ENCODE measurements around the gene CARNS1.

Gene CARNS1

GRCh38 chr11:67441098-67441563 is 25.7 kb downstream of the CARNS1 start:
- DNase-seq (ENCODE audit: low spot score), result no peak

DNA sequence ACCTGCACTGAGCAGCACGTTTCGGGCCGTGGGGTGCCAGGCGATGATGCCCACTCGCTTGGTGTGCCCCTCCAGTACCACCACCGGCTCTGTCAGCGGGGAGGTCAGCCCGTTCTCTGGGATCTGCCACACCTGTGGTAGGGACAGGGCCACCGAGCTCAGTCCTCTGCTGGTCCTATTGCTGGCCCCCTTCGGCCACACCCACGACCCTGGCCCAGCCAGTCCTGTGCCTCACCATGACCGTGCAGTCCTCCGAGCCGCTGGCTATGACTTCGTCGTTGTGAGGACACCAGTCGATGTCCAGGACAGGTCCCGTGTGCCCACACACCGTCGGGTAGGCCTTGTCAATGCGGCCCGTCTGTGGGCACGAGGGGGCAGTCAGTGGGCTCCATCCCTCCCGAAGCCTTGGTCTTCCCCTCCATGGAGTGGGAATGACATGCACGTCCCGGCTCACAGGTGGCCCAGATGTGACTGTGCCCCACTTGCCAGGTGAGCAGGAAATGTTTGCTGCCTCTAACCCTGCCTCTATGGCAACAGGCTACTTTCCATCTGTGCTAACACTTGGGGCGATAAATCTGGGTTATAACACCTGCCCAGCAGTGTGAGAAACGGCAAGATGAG is 26.4 kb downstream of the CARNS1 start:
- no peak for DNase-seq (ENCODE audit: low spot score)

DNA sequence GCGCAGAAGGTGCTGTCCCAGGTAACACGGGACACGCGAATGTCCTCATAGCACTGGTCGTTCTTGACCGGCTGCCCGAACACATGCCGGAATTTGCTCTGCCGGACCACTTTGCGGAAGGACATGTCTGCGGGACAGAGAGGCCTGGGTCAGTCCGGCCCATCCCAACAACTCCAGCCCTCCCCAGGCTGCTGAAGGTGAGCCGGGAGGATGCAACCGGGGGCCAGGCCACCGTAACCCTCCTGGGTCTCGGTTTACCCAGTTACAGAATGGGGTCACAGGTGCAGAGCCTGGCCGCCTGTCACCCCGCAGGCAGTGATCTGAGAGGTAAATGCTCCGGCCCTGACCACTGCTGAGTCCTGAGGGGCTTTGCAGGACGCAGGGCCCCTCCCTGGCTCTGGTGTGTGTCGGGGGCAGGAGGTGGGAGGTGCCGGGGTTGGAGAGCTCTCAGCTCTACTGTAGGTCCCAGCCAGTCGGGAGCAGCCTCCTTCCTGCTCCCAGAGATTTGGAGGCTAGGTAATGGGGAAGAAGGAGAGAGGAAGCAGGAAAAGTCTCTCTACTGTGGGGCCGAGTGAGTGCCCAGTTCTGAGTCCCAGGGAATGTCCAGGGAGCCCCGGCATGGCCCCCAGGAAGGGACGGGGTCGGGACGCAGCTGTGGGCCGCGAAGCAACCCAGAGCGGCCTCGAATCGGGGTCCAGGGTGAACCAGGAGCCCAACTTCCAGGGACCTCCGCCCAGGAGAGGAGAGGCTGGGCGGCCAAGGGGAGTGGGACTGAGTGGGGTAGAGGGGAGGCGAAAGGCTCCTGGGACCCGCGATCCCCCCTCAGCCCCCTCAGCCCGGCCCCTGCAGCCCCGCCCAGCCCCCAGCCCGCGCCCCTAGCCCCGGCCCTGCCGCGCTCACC is 27.3 kb downstream of the CARNS1 start:
- DNase-seq (ENCODE audit: low spot score), result no peak

GRCh38 chr11:67445515-67445914 is 30.0 kb downstream of the CARNS1 start:
- no peak for DNase-seq (ENCODE audit: low spot score)

GRCh38 chr11:67448220-67448609 is 32.7 kb downstream of the CARNS1 start:
- no peak for DNase-seq (ENCODE audit: low spot score)

DNA sequence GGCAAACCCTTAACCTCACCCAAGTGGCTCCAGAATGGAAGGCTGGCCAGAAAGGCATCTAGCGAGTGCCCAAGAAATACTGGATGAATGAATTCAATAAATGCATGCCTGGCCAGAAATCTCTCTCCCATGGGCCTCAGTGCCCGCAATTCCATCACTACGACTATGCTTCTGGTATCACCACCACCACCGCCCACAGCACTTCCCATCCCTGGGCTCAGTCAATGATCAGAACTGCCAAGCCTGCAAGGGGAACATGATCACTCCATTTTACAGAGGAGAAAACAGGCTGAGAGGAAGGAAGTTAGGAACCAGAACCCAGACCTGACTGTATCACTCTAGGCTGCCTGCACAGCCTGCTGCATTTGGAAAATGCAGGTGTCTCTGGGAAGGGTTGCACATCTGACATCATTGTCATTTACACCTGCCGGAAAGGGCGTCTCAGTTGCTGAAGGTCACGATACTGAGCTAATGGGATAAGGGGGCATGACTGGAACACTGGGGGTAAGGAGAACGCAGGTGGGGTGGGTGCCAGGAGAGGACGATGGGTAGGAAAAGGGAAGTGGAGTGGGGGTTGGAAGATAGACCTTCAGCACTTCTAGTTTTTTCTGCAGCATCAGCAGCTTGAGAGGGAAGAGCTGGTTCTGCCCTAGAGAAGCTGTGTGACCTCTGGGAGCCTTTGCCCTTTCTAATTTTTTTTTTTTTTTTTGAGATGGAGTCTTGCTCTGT is 33.8 kb downstream of the CARNS1 start:
- DNase-seq (ENCODE audit: low spot score), result no peak

DNA sequence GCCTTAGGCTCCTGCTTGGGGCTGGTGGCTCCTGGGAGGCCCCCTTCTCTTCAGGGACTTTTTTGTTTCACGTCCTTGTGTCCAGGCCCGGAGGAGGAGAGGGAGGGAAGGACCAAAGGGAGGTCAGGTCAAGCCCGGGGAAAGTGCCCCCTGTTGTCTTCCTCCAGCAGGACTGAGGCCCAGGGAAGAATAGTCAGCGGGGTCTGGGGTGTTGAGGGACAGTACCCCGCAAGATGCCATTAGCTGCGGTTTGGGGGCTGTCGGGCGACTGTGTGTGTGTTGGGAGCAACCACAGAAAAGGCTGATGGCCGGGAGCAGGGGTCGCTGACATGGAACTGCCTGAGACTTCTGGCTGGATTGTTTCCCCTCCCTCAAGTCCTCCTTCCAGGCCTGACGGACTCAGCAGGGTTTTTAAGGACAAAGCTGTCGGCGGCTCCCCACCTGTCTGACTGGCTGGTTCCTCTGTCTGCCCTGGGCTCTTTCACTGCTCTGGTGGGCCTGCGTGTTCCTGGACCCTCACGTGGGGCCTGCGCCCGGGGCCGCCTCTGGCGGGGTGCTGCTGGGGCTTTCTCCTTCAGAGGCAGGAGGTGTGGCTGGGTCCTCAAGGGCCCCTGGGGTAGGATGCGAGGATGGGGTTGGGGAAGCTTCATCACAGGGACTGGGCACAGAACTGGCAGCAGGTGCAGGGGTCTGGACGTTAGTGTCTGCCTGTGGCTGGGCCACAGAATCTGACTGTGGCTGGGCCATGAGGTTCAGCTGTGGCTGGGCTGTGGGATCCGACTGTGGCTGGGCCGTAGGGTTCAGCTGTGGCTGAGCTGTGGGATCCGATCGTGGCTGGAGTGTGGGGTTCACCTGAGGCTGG is 35.5 kb downstream of the CARNS1 start:
- no peak for DNase-seq (ENCODE audit: low spot score)

- DNase-seq (ENCODE audit: low spot score), result no peak
Measured at GRCh38 chr11:67451658-67451976, 36.1 kb downstream of the CARNS1 start.

GRCh38 chr11:67452141-67452952 is 36.9 kb downstream of the CARNS1 start, which contains the start of gene GPR152:
GPR152 (minus strand) TSS chr11:67452729; CDS start chr11:67452724, 5 bp downstream.
- DNase-seq (ENCODE audit: low spot score), result no peak

GRCh38 chr11:67453816-67454732 is 38.6 kb downstream of the CARNS1 start:
- DNase-seq (ENCODE audit: low spot score), result no peak

DNA sequence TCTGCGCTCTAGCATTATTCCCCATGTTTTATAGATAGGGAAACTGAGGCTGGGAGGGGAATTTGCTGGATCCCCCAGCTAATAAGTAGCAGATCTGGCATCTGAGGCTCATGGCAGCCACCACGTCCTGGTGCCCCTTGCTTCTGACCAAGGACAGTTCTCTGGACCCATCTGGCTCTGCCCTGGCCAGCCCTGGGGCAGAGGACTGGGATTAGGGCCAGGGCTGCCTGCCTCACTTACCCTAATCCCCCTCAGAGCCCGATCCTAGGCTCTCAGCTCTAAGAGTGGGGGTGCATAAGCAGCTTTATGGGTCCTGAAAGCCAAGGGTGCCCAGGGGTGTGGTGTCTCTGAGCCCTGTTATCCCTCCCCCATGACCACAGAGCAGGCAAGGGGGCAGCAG is 39.6 kb downstream of the CARNS1 start, which contains the start of gene CABP4:
CABP4 (plus strand) TSS at position 301 of the 400 bp plus-strand sequence; CDS start at position 371, 70 bp downstream.
- no peak for DNase-seq (ENCODE audit: low spot score)

DNA sequence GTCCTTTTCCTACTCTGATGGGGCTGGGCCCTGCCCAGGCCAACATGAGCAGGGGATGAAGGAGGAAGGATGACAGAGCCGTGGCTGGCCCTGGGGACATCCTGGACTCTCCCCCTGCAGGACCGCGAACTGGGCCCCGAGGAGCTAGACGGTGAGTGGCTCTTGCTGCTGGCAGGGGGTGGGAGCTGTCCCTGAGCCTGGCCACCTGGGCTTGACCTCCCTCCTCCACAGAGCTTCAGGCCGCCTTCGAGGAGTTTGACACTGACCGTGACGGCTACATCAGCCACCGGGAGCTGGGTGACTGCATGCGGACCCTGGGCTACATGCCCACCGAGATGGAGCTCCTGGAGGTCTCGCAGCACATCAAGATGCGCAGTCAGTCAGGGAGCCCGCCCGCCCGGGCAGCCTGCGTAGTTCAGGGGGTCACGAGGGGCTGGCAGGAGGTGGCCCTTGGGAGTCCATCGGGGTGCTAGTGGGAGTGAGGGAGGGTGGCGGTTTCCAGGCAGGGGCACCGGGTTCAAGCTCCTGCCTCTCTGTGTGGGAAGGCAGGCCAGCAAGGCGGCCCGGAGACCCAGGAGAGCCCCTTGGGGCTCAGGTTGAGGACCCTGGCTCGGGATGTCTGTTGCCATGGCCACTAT is 40.7 kb downstream of the CARNS1 start:
- no peak for DNase-seq (ENCODE audit: low spot score)

DNA sequence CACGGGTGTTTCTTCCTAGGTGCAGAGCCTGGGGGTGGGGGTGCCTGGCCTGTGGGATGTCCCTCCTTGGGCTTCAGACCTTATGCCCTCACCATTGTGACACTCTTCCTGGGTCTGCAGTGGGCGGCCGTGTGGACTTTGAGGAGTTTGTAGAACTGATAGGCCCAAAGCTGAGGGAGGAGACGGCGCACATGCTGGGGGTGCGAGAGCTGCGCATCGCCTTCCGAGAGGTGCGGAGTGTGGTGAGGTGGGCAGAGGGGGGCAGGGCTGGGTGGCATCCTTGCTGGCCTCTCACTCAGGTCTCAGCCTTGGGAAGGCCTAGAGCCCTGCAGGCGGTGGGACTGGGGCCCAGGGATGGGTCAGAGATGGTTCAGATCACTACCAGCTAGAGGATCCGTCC is 42.0 kb downstream of the CARNS1 start:
- DNase-seq (ENCODE audit: low spot score), result no peak

DNA sequence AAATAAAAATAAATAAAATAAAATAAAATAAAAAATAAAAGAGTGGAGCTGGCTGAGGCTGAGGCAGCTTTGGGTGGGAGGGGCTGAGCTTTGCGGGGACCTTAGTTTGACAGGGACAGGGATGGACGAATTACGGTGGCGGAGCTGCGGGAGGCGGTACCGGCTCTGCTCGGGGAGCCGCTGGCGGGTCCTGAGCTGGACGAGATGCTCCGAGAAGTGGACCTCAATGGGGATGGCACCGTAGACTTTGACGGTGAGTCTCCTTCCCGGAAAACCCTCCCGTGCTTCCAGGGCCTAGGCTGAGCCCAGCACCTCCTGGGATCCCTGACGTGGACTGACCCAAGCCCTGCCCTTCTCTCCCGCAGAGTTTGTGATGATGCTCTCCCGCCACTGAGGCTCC is 42.8 kb downstream of the CARNS1 start:
- no peak for DNase-seq (ENCODE audit: low spot score)

DNA sequence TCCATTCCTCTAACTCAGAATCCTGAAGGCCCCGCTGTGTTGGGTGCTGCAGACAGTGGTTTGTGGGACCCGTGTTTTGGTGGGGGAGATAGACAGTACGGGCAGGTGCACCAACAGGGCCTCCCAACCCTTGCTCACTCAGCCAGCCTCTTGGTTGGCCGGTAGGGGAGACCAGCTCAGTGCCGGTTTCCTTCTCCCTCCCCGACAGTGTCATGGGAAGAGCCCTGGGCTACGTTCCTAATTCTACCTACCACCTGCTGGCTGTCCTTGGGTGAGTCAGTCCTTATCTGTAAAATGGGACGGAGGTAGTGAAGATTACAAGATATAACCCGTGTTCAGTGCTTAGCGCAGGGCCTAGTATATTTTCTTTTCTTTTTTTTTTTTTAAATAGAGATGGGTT is 47.7 kb downstream of the CARNS1 start:
- no peak for DNase-seq (ENCODE audit: low spot score)

DNA sequence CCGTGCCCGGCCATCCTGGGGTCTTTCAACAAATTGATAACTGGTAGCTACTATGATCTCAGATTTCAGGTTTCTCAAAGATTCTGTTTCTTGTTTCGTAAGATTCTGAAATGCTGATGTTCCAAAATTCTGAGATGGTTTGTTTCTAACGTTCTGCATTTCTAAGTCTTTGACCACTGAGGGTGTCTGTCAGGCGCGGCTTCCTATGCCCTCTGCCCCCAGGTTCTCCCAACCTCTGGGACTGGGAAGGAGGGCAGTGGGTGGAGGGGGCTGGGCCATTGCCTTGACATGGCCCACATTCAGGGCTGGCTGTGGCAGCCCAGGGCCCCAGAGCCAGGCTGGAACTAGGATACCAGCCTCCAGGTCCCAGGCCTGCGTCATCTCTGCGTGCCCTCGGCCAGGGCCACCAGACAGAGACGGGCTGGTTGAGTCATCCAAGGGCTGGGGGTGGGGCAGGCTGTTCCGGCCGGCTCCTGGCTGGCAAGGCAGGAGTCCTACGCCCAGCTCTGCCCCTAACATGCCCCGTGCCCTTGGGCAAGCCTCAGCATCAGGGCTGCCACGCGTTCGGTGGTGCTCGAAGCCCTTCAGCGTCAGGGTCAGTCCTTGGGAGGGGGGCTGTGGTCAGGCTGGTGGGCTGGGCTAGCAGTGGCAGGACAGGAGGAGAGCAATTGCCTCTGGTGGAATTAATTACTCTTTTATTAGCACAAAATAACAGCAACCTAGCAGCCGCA is 48.4 kb downstream of the CARNS1 start:
- DNase-seq (ENCODE audit: low spot score), result no peak

- DNase-seq (ENCODE audit: low spot score), result peak; percentile 94
Measured at GRCh38 chr11:67464411-67465188, 49.1 kb downstream of the CARNS1 start.

DNA sequence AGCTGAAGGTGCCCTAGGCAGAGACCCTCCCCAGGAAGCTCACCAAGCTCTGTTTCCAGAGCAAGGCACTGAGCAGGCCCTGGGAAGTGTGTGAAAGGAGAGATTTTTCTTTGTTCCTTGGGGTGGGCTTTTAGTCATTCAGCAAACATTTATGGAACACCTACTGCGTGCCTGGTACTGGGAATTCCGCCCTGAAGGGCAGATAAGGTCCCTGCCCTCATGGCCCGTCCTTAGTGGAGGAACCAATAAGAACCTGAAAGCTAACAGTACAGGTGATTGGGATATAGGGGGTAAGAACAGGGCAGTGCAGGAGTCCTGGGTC is 49.7 kb downstream of the CARNS1 start:
- no peak for DNase-seq (ENCODE audit: low spot score)

Measured in CD4-positive, alpha-beta T cell treated with Interleukin-2 at 100 ng/mL for 4 hours (primary cell).